ENCODE data around the gene SPG21. TPM values are rescaled to one million over a fixed set of nuclear protein-coding genes. Genes with fewer than 3 reads are reported as not detected.

Gene SPG21
- total RNA-seq, 1 donor from 2014 or later = 76.2 TPM

DNA sequence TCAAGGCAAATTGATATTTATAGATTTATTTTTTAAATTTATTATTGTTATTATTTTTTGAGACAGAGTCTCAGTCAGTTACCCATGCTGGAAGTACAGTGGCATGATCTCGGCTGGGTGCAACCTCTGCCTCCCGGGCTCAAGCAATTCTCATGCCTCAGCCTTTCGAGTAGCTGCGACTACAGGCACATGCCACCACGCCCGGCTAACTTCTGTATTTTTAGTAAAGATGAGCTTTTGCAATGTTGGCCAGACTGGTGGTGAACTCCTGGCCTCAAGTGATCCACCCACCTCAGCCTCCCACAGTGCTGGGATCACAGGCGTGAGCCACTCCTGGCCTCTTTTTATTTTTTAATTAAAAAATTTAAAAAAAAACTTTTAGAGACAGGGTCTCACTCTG, 19.0 kb downstream of the SPG21 start:
- no peaks in the 10 kb centered on the region for H3K9me3 ChIP-seq (ENCODE audit: control insufficient read depth in 3 of 3, low read length in 3 of 3)
- no peak overlapping the region for H3K27ac ChIP-seq (ENCODE audit: low read depth, low read length)
- H3K36me3 ChIP-seq (ENCODE audit: control insufficient read depth in 3 of 3, insufficient read depth in 3 of 3, low read length in 3 of 3) = peaks cover 16 to 42% (median 40%) of the 10 kb centered on the region in 3 donors
- H3K4me3 ChIP-seq (ENCODE audit: low read length in 3 of 3) = no peak overlapping the region
- no peaks in the 10 kb centered on the region for H3K4me1 ChIP-seq (ENCODE audit: control insufficient read depth in 3 of 3, insufficient read depth in 3 of 3, low read length in 3 of 3)
- H3K27me3 ChIP-seq (ENCODE audit: control insufficient read depth in 3 of 3, insufficient read depth in 3 of 3, low read length in 3 of 3) = no peaks in the 10 kb centered on the region
- no peak overlapping the region for H3K9ac ChIP-seq (ENCODE audit: low read depth in 1 of 3, low read length in 3 of 3)

DNA sequence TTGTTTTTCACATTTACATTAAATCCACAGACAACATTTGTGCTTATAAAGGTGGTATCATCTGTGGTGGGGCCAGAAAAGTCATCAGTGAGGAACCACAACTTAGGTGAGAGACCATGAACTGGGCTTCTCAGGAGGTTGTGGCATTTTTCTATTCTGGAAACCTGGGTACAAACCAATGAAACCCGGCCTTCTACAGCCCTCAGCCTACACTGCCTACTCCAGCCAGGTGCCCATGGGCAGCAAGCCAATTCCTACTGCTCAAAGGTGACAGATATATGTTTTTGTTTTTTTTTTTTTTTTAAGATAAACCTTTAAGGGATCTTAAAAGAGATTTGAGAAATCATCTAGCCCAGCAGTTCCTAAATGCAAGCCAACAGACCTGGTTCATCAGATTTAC, 20.3 kb downstream of the SPG21 start:
- H3K27ac ChIP-seq (ENCODE audit: low read depth, low read length) = no peak overlapping the region
- peaks cover 23 to 46% (median 43%) of the 10 kb centered on the region in 3 donors for H3K36me3 ChIP-seq (ENCODE audit: control insufficient read depth in 3 of 3, insufficient read depth in 3 of 3, low read length in 3 of 3)
- no peak overlapping the region for H3K9ac ChIP-seq (ENCODE audit: low read depth in 1 of 3, low read length in 3 of 3)
- H3K9me3 ChIP-seq (ENCODE audit: control insufficient read depth in 3 of 3, low read length in 3 of 3) = no peaks in the 10 kb centered on the region
- H3K4me3 ChIP-seq (ENCODE audit: low read length in 3 of 3) = no peak overlapping the region
- no peaks in the 10 kb centered on the region for H3K4me1 ChIP-seq (ENCODE audit: control insufficient read depth in 3 of 3, insufficient read depth in 3 of 3, low read length in 3 of 3)
- no peaks in the 10 kb centered on the region for H3K27me3 ChIP-seq (ENCODE audit: control insufficient read depth in 3 of 3, insufficient read depth in 3 of 3, low read length in 3 of 3)

DNA sequence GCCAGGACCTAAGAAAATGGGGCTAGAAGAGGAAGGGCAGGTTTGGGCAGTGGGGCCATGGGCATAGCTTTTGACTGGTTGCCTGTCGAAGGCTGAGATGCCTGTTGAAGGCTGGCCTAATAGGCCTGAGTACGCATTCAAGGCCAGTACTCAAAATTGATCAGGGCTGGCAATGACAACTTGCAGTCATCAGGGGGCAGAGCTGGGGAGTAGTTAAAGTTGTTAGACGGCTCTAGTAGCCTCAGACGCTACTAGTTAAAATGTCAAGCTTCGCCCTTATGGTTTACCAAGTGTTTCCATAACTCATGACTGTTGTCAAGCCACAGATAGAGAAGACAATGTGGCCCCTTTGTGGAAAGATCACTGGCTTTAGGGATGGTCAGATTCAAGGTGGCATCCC, 28.7 kb downstream of the SPG21 start:
- H3K27ac ChIP-seq (ENCODE audit: low read depth, low read length) = no peak overlapping the region
- peaks cover 48 to 75% (median 64%) of the 10 kb centered on the region in 3 donors for H3K36me3 ChIP-seq (ENCODE audit: control insufficient read depth in 3 of 3, insufficient read depth in 3 of 3, low read length in 3 of 3)
- no peaks in the 10 kb centered on the region for H3K4me1 ChIP-seq (ENCODE audit: control insufficient read depth in 3 of 3, insufficient read depth in 3 of 3, low read length in 3 of 3)
- no peak overlapping the region for H3K9ac ChIP-seq (ENCODE audit: low read depth in 1 of 3, low read length in 3 of 3)
- no peaks in the 10 kb centered on the region for H3K9me3 ChIP-seq (ENCODE audit: control insufficient read depth in 3 of 3, low read length in 3 of 3)
- H3K27me3 ChIP-seq (ENCODE audit: control insufficient read depth in 3 of 3, insufficient read depth in 3 of 3, low read length in 3 of 3) = no peaks in the 10 kb centered on the region
- no peak overlapping the region for H3K4me3 ChIP-seq (ENCODE audit: low read length in 3 of 3)

DNA sequence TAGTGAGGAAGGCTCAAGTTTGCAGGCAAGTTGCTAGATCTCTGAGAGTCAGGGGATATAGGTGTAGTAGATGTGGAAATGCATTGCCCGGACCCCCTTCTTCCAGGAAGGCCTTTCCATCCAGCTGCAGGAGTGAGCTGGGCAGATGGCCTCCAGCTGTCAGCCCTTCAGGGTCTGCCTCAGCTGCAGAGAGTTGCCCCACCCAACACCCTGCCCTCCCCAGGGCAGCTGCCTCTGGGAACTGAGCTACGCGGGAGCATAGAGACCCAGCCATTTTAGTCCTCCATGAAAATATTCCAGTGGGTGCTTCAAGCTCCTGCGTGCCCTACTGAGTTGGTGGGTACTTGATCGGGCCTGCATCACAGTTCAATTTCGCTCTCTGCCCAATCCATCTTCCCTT, 29.6 kb downstream of the SPG21 start:
- no peaks in the 10 kb centered on the region for H3K9me3 ChIP-seq (ENCODE audit: control insufficient read depth in 3 of 3, low read length in 3 of 3)
- H3K27me3 ChIP-seq (ENCODE audit: control insufficient read depth in 3 of 3, insufficient read depth in 3 of 3, low read length in 3 of 3) = no peaks in the 10 kb centered on the region
- no peaks in the 10 kb centered on the region for H3K4me1 ChIP-seq (ENCODE audit: control insufficient read depth in 3 of 3, insufficient read depth in 3 of 3, low read length in 3 of 3)
- H3K27ac ChIP-seq (ENCODE audit: low read depth, low read length) = no peak overlapping the region
- H3K36me3 ChIP-seq (ENCODE audit: control insufficient read depth in 3 of 3, insufficient read depth in 3 of 3, low read length in 3 of 3) = peaks cover 47 to 80% (median 68%) of the 10 kb centered on the region in 3 donors
- no peak overlapping the region for H3K4me3 ChIP-seq (ENCODE audit: low read length in 3 of 3)
- no peak overlapping the region for H3K9ac ChIP-seq (ENCODE audit: low read depth in 1 of 3, low read length in 3 of 3)

- H3K27ac ChIP-seq (ENCODE audit: low read depth, low read length) = no peak overlapping the region
- peaks cover 39 to 73% (median 61%) of the 10 kb centered on the region in 3 donors for H3K36me3 ChIP-seq (ENCODE audit: control insufficient read depth in 3 of 3, insufficient read depth in 3 of 3, low read length in 3 of 3)
- no peak overlapping the region for H3K9ac ChIP-seq (ENCODE audit: low read depth in 1 of 3, low read length in 3 of 3)
- no peaks in the 10 kb centered on the region for H3K9me3 ChIP-seq (ENCODE audit: control insufficient read depth in 3 of 3, low read length in 3 of 3)
- H3K4me3 ChIP-seq (ENCODE audit: low read length in 3 of 3) = no peak overlapping the region
- no peaks in the 10 kb centered on the region for H3K4me1 ChIP-seq (ENCODE audit: control insufficient read depth in 3 of 3, insufficient read depth in 3 of 3, low read length in 3 of 3)
- H3K27me3 ChIP-seq (ENCODE audit: control insufficient read depth in 3 of 3, insufficient read depth in 3 of 3, low read length in 3 of 3) = no peaks in the 10 kb centered on the region
These were observed 30.6 kb downstream of the SPG21 start for GRCh38 chr15:64959128-64959527.

- Histone ChIP-seq H3K9me3 (ENCODE audit: control insufficient read depth in 3 of 3, low read length in 3 of 3) (no peaks in the 10 kb centered on the region), H3K36me3 (ENCODE audit: control insufficient read depth in 3 of 3, insufficient read depth in 3 of 3, low read length in 3 of 3) (peaks cover 9 to 32% (median 22%) of the 10 kb centered on the region in 3 donors), H3K27ac (ENCODE audit: low read depth, low read length) (no peak overlapping the region), H3K4me1 (ENCODE audit: control insufficient read depth in 3 of 3, insufficient read depth in 3 of 3, low read length in 3 of 3) (no peaks in the 10 kb centered on the region), H3K27me3 (ENCODE audit: control insufficient read depth in 3 of 3, insufficient read depth in 3 of 3, low read length in 3 of 3) (no peaks in the 10 kb centered on the region), H3K4me3 (ENCODE audit: low read length in 3 of 3) (no peak overlapping the region), H3K9ac (ENCODE audit: low read depth in 1 of 3, low read length in 3 of 3) (no peak overlapping the region)
These were observed 35.3 kb downstream of the SPG21 start for GRCh38 chr15:64954395-64954794.

DNA sequence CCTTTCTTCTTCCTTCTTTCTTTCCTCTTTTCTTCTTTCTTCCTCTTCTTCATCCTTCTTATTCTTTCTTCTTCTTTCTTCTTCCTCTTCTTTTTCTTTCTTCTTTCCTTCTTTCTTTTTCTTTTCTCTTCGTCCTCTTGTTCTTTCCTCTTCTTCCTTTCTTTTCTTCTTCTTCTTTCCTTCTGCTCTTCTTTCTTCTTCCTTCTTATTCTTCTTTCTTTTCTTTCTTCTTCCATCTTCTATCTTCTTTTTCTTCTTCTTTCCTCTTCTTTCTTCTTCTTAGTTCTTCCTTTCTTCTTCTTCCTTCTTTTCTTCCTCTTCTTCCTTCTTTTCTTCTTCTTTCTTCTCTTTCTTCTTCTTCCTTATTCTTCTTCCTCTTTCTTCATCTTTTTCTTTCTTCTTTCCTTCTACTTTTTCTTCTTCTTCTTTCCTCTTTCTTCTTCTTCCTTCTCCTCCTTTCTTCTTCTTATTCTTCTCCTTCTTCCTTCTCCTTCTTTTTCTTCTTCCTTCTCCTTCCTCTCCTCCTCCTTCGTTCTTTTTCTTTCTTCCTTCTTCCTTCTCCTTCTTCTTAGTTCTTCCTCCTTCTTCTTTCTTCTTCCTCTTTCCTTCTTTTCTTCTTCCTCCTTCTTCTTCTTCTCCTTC, 37.8 kb downstream of the SPG21 start:
- Histone ChIP-seq H3K4me1 (ENCODE audit: control insufficient read depth in 3 of 3, insufficient read depth in 3 of 3, low read length in 3 of 3) (no peaks in the 10 kb centered on the region), H3K9me3 (ENCODE audit: control insufficient read depth in 3 of 3, low read length in 3 of 3) (no peaks in the 10 kb centered on the region)

GRCh38 chr15:64950888-64951287, 38.8 kb downstream of the SPG21 start:
- H3K9ac ChIP-seq (ENCODE audit: low read depth in 1 of 3, low read length in 3 of 3) = no peak overlapping the region
- H3K36me3 ChIP-seq (ENCODE audit: control insufficient read depth in 3 of 3, insufficient read depth in 3 of 3, low read length in 3 of 3) = peaks cover 3 to 8% (median 7%) of the 10 kb centered on the region in 3 donors
- H3K4me1 ChIP-seq (ENCODE audit: control insufficient read depth in 3 of 3, insufficient read depth in 3 of 3, low read length in 3 of 3) = no peaks in the 10 kb centered on the region
- H3K27me3 ChIP-seq (ENCODE audit: control insufficient read depth in 3 of 3, insufficient read depth in 3 of 3, low read length in 3 of 3) = no peaks in the 10 kb centered on the region
- H3K27ac ChIP-seq (ENCODE audit: low read depth, low read length) = no peak overlapping the region
- H3K9me3 ChIP-seq (ENCODE audit: control insufficient read depth in 3 of 3, low read length in 3 of 3) = no peaks in the 10 kb centered on the region
- H3K4me3 ChIP-seq (ENCODE audit: low read length in 3 of 3) = no peak overlapping the region

More for the DNA sequence above, 37.8 kb downstream of the SPG21 start:
- Histone ChIP-seq H3K4me3 (ENCODE audit: low read length in 3 of 3) (no peak overlapping the region), H3K36me3 (ENCODE audit: control insufficient read depth in 3 of 3, insufficient read depth in 3 of 3, low read length in 3 of 3) (peaks cover 3 to 16% (median 8%) of the 10 kb centered on the region in 3 donors), H3K27ac (ENCODE audit: low read depth, low read length) (no peak overlapping the region), H3K27me3 (ENCODE audit: control insufficient read depth in 3 of 3, insufficient read depth in 3 of 3, low read length in 3 of 3) (no peaks in the 10 kb centered on the region), H3K9ac (ENCODE audit: low read depth in 1 of 3, low read length in 3 of 3) (no peak overlapping the region)

- Histone ChIP-seq H3K36me3 (ENCODE audit: control insufficient read depth in 3 of 3, insufficient read depth in 3 of 3, low read length in 3 of 3) (no peaks in the 10 kb centered on the region), H3K4me3 (ENCODE audit: low read length in 3 of 3) (no peak overlapping the region), H3K27ac (ENCODE audit: low read depth, low read length) (no peak overlapping the region), H3K9ac (ENCODE audit: low read depth in 1 of 3, low read length in 3 of 3) (no peak overlapping the region), H3K27me3 (ENCODE audit: control insufficient read depth in 3 of 3, insufficient read depth in 3 of 3, low read length in 3 of 3) (no peaks in the 10 kb centered on the region), H3K4me1 (ENCODE audit: control insufficient read depth in 3 of 3, insufficient read depth in 3 of 3, low read length in 3 of 3) (no peaks in the 10 kb centered on the region), H3K9me3 (ENCODE audit: control insufficient read depth in 3 of 3, low read length in 3 of 3) (no peaks in the 10 kb centered on the region)
These were observed 40.1 kb downstream of the SPG21 start for GRCh38 chr15:64949383-64950186.

- Histone ChIP-seq H3K27ac (ENCODE audit: low read depth, low read length) (no peak overlapping the region), H3K4me1 (ENCODE audit: control insufficient read depth in 3 of 3, insufficient read depth in 3 of 3, low read length in 3 of 3) (no peaks in the 10 kb centered on the region), H3K4me3 (ENCODE audit: low read length in 3 of 3) (no peak overlapping the region), H3K27me3 (ENCODE audit: control insufficient read depth in 3 of 3, insufficient read depth in 3 of 3, low read length in 3 of 3) (peaks cover 0 to 4% (median 0%) of the 10 kb centered on the region in 3 donors), H3K9me3 (ENCODE audit: control insufficient read depth in 3 of 3, low read length in 3 of 3) (no peaks in the 10 kb centered on the region), H3K36me3 (ENCODE audit: control insufficient read depth in 3 of 3, insufficient read depth in 3 of 3, low read length in 3 of 3) (no peaks in the 10 kb centered on the region), H3K9ac (ENCODE audit: low read depth in 1 of 3, low read length in 3 of 3) (no peak overlapping the region)
These were observed 40.8 kb downstream of the SPG21 start for GRCh38 chr15:64948916-64949315.

Measured in skeletal muscle tissue (tissue), 4 donors.